IMR-90 (cell line): ENCODE data around the gene LRRC2. TPM values are rescaled to one million over a fixed set of nuclear protein-coding genes. Genes with fewer than 3 reads are reported as not detected.

Source experiments
- ATAC-seq: fragments of 200-7000 bp; cut with Tn5 transposase; 2 replicates; pipeline ENCODE4 v1.9.1; 2020; ENCODE audit warnings: low read depth, mild to moderate bottlenecking, moderate library complexity
- BruUV-seq: library from RNA; stranded (reverse); fragments of 400-500 nt; replicated peaks from 2 replicates; lab custom pipeline; 2021; lab: Mats Ljungman, UMichigan
- CTCF ChIA-PET: fragments of 300-600 bp; formaldehyde crosslinking; extraction: SDS; loops from one replicate; lab custom pipeline; 2021; ENCODE audit warnings: antibody characterized with exemption; lab: Yijun Ruan, JAX
- POLR2A ChIA-PET: fragments of 300-600 bp; sonication (Branson Sonifier 250); formaldehyde crosslinking; loops from one replicate; lab custom pipeline; 2022; ENCODE audit warnings: antibody characterized with exemption; ENCODE audit not compliant: unreplicated experiment; lab: Charles Lee
- DNase-seq: peaks from one replicate; pipeline ENCODE4 v3.0.0; 2013
- H2AFZ ChIP-seq: replicated peaks from 2 replicates; pipeline ENCODE3; 2013; ENCODE audit warnings: low read length, mild to moderate bottlenecking; ENCODE audit not compliant: poor library complexity
- H2AK5ac ChIP-seq: 2 replicates; pipeline ENCODE4 v1.6.1; 2013; ENCODE audit warnings: low read depth, low read length, inconsistent platforms
- H2AK9ac ChIP-seq: replicated peaks from 2 replicates; pipeline ENCODE3; 2013; ENCODE audit warnings: mild to moderate bottlenecking, low read depth, low read length, moderate library complexity; ENCODE audit not compliant: poor library complexity
- H2BK120ac ChIP-seq: 2 replicates; pipeline ENCODE4 v1.6.1; 2013; ENCODE audit warnings: low read depth, low read length, inconsistent platforms
- H2BK15ac ChIP-seq: 3 replicates; pipeline ENCODE4 v1.6.1; 2013; ENCODE audit warnings: low read depth, low read length, inconsistent platforms
- H2BK20ac ChIP-seq: 2 replicates; pipeline ENCODE4 v1.6.1; 2013; ENCODE audit warnings: low read depth, mild to moderate bottlenecking, inconsistent platforms, low read length, moderate library complexity
- H2BK5ac ChIP-seq: 2 replicates; pipeline ENCODE4 v1.6.1; 2013; ENCODE audit warnings: mild to moderate bottlenecking, low read depth, low read length, inconsistent platforms; ENCODE audit not compliant: poor library complexity, severe bottlenecking
- H3K14ac ChIP-seq: replicated peaks from 2 replicates; pipeline ENCODE4 v1.6.1; 2013; ENCODE audit warnings: low read depth, low read length, inconsistent platforms
- H3K18ac ChIP-seq: 2 replicates; pipeline ENCODE4 v1.6.1; 2013; ENCODE audit warnings: low read depth, low read length, control low read depth
- H3K23ac ChIP-seq: 2 replicates; pipeline ENCODE4 v1.6.1; 2013; ENCODE audit warnings: low read depth, low read length, inconsistent platforms
- H3K27ac ChIP-seq: 2 replicates; pipeline ENCODE4 v1.5.1; 2013; ENCODE audit warnings: mild to moderate bottlenecking, control low read depth, low read length; ENCODE audit not compliant: insufficient read depth
- H3K27me3 ChIP-seq: 2 replicates; pipeline ENCODE4 v1.6.1; 2013; ENCODE audit warnings: low read length; ENCODE audit not compliant: control insufficient read depth, insufficient read depth
- H3K36me3 ChIP-seq: 2 replicates; pipeline ENCODE4 v1.6.1; 2013; ENCODE audit warnings: low read length, mixed read lengths; ENCODE audit not compliant: control insufficient read depth, insufficient read depth
- H3K4ac ChIP-seq: 2 replicates; pipeline ENCODE4 v1.6.1; 2013; ENCODE audit warnings: low read depth, low read length, inconsistent platforms
- H3K4me1 ChIP-seq: 2 replicates; pipeline ENCODE4 v1.6.1; 2013; ENCODE audit warnings: low read length, mixed read lengths; ENCODE audit not compliant: control insufficient read depth, insufficient read depth
- H3K4me2 ChIP-seq: 2 replicates; pipeline ENCODE4 v1.6.1; 2013; ENCODE audit warnings: low read depth, mild to moderate bottlenecking, control low read depth, low read length, moderate library complexity
- H3K4me3 ChIP-seq: 2 replicates; pipeline ENCODE4 v1.5.1; 2013; ENCODE audit warnings: low read depth, mild to moderate bottlenecking, control low read depth, low read length, moderate library complexity; ENCODE audit not compliant: insufficient read depth
- H3K56ac ChIP-seq: 2 replicates; pipeline ENCODE4 v1.6.1; 2013; ENCODE audit warnings: low read length, inconsistent platforms; ENCODE audit not compliant: insufficient read depth; ENCODE audit errors: extremely low read depth
- H3K79me1 ChIP-seq, 2 experiments: 2 replicates each; pipeline ENCODE4 v1.6.1; 2013; ENCODE audit warnings: low read length in 2 of 2, inconsistent platforms in 1 of 2, low read depth in 1 of 2
- H3K9ac ChIP-seq: 2 replicates; pipeline ENCODE4 v1.6.1; 2013; ENCODE audit warnings: low read depth, low read length, control low read depth
- H3K9me1 ChIP-seq: 2 replicates; pipeline ENCODE4 v1.6.1; 2013; ENCODE audit warnings: low read length, inconsistent platforms; ENCODE audit not compliant: insufficient read depth
- H3K9me3 ChIP-seq: 2 replicates; pipeline ENCODE4 v1.6.1; 2013; ENCODE audit warnings: low read length; ENCODE audit not compliant: control insufficient read depth, insufficient read depth
- H4K20me1 ChIP-seq: 2 replicates; pipeline ENCODE4 v1.6.1; 2013; ENCODE audit warnings: low read length, inconsistent platforms; ENCODE audit not compliant: insufficient read depth
- H4K5ac ChIP-seq: 2 replicates; pipeline ENCODE4 v1.6.1; 2013; ENCODE audit warnings: mild to moderate bottlenecking, low read depth, low read length, control low read depth
- H4K8ac ChIP-seq, 2 experiments: 2 replicates each; pipeline ENCODE4 v1.6.1; 2013; ENCODE audit warnings: low read depth in 2 of 2, low read length in 2 of 2, control low read depth in 1 of 2, inconsistent platforms in 1 of 2
- H4K91ac ChIP-seq: 2 replicates; pipeline ENCODE4 v1.6.1; 2013; ENCODE audit warnings: low read depth, low read length, inconsistent platforms; ENCODE audit not compliant: insufficient read depth
- BHLHE40 ChIP-seq: fragments of 150-350 bp; IDR thresholded peaks from 2 replicates; pipeline ENCODE4 v1.6.1; 2016; ENCODE audit warnings: mild to moderate bottlenecking, low read depth, low read length
- CEBPB ChIP-seq: IDR thresholded peaks from 2 replicates; pipeline ENCODE4 v1.6.1; 2012; ENCODE audit warnings: low read depth, low read length, improper control_type of control experiment
- CHD1 ChIP-seq: IDR thresholded peaks from 2 replicates; pipeline ENCODE4 v1.6.1; 2012; ENCODE audit warnings: low read depth, low read length, improper control_type of control experiment
- CTCF ChIP-seq: conservative IDR thresholded peaks from 2 replicates; pipeline ENCODE4 v1.5.1; 2012; ENCODE audit warnings: mild to moderate bottlenecking, low read depth, low read length, improper control_type of control experiment
- ELK1 ChIP-seq: fragments of 150-350 bp; IDR thresholded peaks from 2 replicates; pipeline ENCODE4 v1.6.1; 2016; ENCODE audit warnings: low read depth, mild to moderate bottlenecking, low read length, moderate library complexity, borderline replicate concordance
- FOS ChIP-seq: fragments of 150-350 bp; IDR thresholded peaks from 2 replicates; pipeline ENCODE4 v1.6.1; 2016; ENCODE audit warnings: low read depth, low read length
- MAFK ChIP-seq: IDR thresholded peaks from 2 replicates; pipeline ENCODE4 v1.6.1; 2012; ENCODE audit warnings: low read depth, low read length, improper control_type of control experiment
- MAZ ChIP-seq: IDR thresholded peaks from 2 replicates; pipeline ENCODE4 v1.6.1; 2012; ENCODE audit warnings: low read depth, mild to moderate bottlenecking, low read length, improper control_type of control experiment, moderate library complexity, borderline replicate concordance
- MXI1 ChIP-seq: IDR thresholded peaks from 2 replicates; pipeline ENCODE4 v1.6.1; 2012; ENCODE audit warnings: low read depth, mild to moderate bottlenecking, low read length, moderate library complexity, borderline replicate concordance
- NFE2L2 ChIP-seq: fragments of 150-350 bp; IDR thresholded peaks from 2 replicates; pipeline ENCODE4 v1.6.1; 2016; ENCODE audit warnings: low read depth, mild to moderate bottlenecking, low read length
- POLR2A ChIP-seq: IDR thresholded peaks from 2 replicates; pipeline ENCODE4 v1.6.1; 2012; ENCODE audit warnings: mild to moderate bottlenecking, low read depth, low read length
- RAD21 ChIP-seq: IDR thresholded peaks from 2 replicates; pipeline ENCODE4 v1.6.1; 2012; ENCODE audit warnings: low read length, improper control_type of control experiment
- RCOR1 ChIP-seq: IDR thresholded peaks from 2 replicates; pipeline ENCODE4 v1.6.1; 2012; ENCODE audit warnings: mild to moderate bottlenecking, low read length, improper control_type of control experiment; ENCODE audit not compliant: insufficient replicate concordance
- RFX5 ChIP-seq: IDR thresholded peaks from 2 replicates; pipeline ENCODE4 v1.8.0; 2012; ENCODE audit warnings: low read depth, mild to moderate bottlenecking, low read length, moderate library complexity
- SMC3 ChIP-seq: fragments of 150-350 bp; IDR thresholded peaks from 2 replicates; pipeline ENCODE4 v1.6.1; 2016; ENCODE audit warnings: low read depth, mild to moderate bottlenecking, antibody characterized with exemption, low read length, moderate library complexity
- USF2 ChIP-seq: fragments of 150-350 bp; IDR thresholded peaks from 2 replicates; pipeline ENCODE4 v1.6.1; 2017; ENCODE audit warnings: mild to moderate bottlenecking, antibody characterized with exemption, low read length, low read depth
- WGBS, 2 experiments: methylation state at CpG; one replicate each; pipeline versions ENCODE4 v1.1.5 to v1.1.7; 2013; ENCODE audit warnings: missing lambda C conversion rate in 2 of 2; ENCODE audit not compliant: insufficient read length in 1 of 2; ENCODE audit errors: extremely low coverage in 2 of 2; 5-methylcytosine and 5-hydroxymethylcytosine counted together
- dilution Hi-C: fragments of 300-500 bp; cut with HindIII; formaldehyde crosslinking; loops from one replicate; pipeline ENCODE4 v1.14.3; 2018; ENCODE audit warnings: low sequenced_read_pairs; ENCODE audit not compliant: unreplicated experiment
- in situ Hi-C: fragments of 300-500 bp; cut with MboI; formaldehyde crosslinking; loops from 3 replicates; pipeline ENCODE4 v1.14.3; 2019; ENCODE audit warnings: low sequenced_read_pairs, inconsistent platforms, mixed read lengths
- intact Hi-C: fragments of 100-400 bp; cut with micrococcal nuclease; formaldehyde crosslinking; loops from 2 replicates; pipeline ENCODE4 v1.10.0; 2022
- polyA plus RNA-seq, 3 experiments: library from polyadenylated mRNA; depleted of rRNA; stranded (reverse); fragments of >200 nt; gene quantifications; 2 replicates each; pipeline ENCODE4 v1.2.3, GENCODE V29; 2012; ENCODE audit warnings: low replicate concordance in 1 of 3
- total RNA-seq: library from RNA; depleted of rRNA; stranded (reverse); fragments of >200 nt; gene quantifications from 2 replicates; pipeline ENCODE4 v1.2.3, GENCODE V29; 2012

LRRC2 gene
- total and polyA plus RNA-seq, 2 of the 4 experiments (the other 2 are of a cell fraction), result 2.9 to 4.1 TPM

GRCh38 chr3:46594723-46595122 is 28.6 kb upstream of the LRRC2 start:
- no peak overlapping the region for H2BK20ac ChIP-seq
- H2AFZ ChIP-seq, result no peak overlapping the region
- no peak overlapping the region for H3K27ac ChIP-seq
- H3K56ac ChIP-seq, result no peak overlapping the region
- no peak overlapping the region for H3K23ac ChIP-seq
- intact Hi-C loops (no loop called here), in situ Hi-C loops (no loop called here), dilution Hi-C loops (no loop called here)
- WGBS, 2 experiments, result no CpG with 5 or more reads among the region's 4 CpGs
- H3K14ac ChIP-seq, result no peak overlapping the region
- H4K8ac ChIP-seq, result no peak overlapping the region
- H3K4me1 ChIP-seq, result no peaks in the 10 kb centered on the region
- no peaks in the 10 kb centered on the region for H4K20me1 ChIP-seq
- POLR2A ChIA-PET, result no interaction called here
- H3K9me1 ChIP-seq, result no peaks in the 10 kb centered on the region
- BruUV-seq, result no TSS peak
- H3K36me3 ChIP-seq, result no peaks in the 10 kb centered on the region
- no peak overlapping the region for H2AK9ac ChIP-seq
- H2AK5ac ChIP-seq, result no peak overlapping the region
- H2BK5ac ChIP-seq, result no peak overlapping the region
- H3K79me1 ChIP-seq, result no peaks in the 10 kb centered on the region
- H2BK15ac ChIP-seq, result no peak overlapping the region
- H3K4me3 ChIP-seq, result no peak overlapping the region
- H4K5ac ChIP-seq, result no peak overlapping the region
- DNase-seq (no peak), ATAC-seq (no peak)
- no peaks in the 10 kb centered on the region for H3K9me3 ChIP-seq
- no peak overlapping the region for H3K4ac ChIP-seq
- H3K4me2 ChIP-seq, result no peak overlapping the region
- TF ChIP-seq CHD1 (no peak), RFX5 (no peak), MAZ (no peak), ELK1 (no peak), MXI1 (no peak), SMC3 (no peak), RCOR1 (no peak), CEBPB (no peak), BHLHE40 (no peak), RAD21 (no peak), USF2 (no peak), CTCF (no peak), MAFK (no peak), POLR2A (no peak), NFE2L2 (no peak), FOS (no peak)
- CTCF ChIA-PET, result no interaction called here
- H3K9ac ChIP-seq, result no peak overlapping the region
- H3K27me3 ChIP-seq, result peaks cover 8% of the 10 kb centered on the region; the same call in 1 of the 2 replicates
- no peak overlapping the region for H3K18ac ChIP-seq
- no peak overlapping the region for H4K91ac ChIP-seq
- H2BK120ac ChIP-seq, result no peak overlapping the region
